NOMO-1 treated with dmso at 0.1 percent for 144 hours (cell line): ENCODE results near the gene SRSF2.
"Not testable (repeated sequence)": the region's sequence is repeated elsewhere in the genome, so short reads cannot be mapped to it uniquely, and the experiment has no call there.

ENCODE experiments used
- DNase-seq: peaks from one replicate; lab custom pipeline; 2025; ENCODE audit not compliant: unreplicated experiment; lab: John Stamatoyannopoulos, UW

SRSF2 gene

GRCh38 chr17:76701471-76701967, 35.6 kb downstream of the SRSF2 start:
- DNase-seq, result no peak

DNA sequence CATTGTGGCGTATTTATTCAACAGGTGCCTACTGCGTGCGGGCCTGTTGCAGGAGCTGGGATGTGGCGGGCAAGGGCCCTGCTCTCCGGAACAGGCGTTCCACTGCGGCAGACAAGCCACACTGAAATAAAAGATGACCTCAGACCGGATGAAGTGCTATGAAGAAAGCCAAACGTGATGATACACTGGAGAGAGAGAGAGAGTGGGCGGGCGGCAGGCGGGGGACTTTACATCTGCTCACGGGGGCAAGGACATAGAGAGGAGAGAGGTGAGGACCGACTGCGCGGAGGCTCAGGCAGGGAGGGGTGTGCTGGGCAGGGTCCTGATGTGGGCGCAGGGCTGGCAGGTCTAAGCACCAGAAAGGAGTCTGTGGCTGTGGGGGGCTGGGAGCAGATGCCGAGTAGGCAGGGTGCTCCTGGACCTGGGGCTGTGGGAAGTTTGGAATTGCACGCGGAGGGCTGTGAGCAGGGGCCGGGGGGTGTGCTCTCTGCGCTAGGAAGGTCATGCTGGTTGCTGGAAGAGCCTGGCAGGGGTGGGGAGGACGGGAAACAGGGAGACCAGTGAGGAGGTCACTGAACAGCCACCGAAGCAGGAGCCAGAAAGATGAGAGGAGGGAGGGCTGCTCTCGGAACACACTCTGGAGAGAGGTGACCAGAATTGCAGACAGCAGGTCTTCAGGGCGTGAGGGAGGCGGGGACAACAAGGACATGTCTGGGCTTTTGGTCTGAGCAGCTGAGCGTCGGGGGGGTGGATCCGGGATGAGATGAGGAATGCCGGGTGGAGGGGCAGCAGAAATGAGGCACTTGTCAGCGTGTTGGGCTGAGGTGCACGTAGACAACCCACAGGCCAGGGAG, 36.3 kb downstream of the SRSF2 start:
- DNase-seq, result no peak

DNA sequence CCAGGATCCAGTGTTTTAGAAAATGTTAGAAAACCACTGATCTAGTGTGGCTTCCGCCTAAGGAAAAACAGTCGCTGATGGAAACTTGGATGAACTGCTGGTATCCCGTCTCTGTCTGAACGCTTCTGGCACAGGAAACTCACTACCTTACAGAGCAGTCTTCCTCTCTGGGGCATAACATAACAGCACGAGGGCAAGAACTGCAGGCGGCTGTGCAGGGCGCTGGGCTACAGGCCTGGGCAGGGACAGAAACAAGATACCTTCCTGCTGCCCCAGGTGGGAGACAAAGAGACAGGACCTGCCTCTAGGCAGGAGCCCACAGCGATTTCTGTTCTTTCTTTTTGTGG, 36.9 kb downstream of the SRSF2 start:
- DNase-seq, result no peak

DNA sequence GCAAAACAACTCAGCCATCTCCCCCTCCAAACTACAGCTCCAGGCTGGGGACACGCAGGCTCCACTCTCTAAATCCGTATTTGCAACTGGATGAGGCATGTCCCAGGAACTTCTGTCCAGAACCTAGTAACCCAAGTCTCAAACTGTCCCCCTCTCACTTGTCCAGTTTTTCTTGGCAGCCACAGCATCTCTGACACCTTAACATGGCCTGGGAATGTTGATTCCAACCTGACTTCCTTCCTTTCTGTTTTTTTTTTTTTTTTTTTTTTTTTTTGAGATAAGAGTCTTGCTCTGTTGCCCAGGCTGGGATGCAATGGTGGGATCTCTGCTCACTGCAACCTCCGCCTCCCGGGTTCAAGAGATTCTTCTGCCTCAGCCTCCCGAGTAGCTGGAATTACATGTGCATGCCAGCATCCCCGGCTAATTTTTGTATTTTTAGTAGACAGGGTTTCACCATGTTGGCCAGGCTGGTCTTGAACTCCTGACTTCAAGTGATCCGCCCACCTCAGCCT, 38.6 kb downstream of the SRSF2 start:
- not testable (repeated sequence) for DNase-seq

GRCh38 chr17:76697702-76698465, 39.2 kb downstream of the SRSF2 start:
- DNase-seq, result no peak

- DNase-seq, result no peak
Measured at GRCh38 chr17:76696763-76697701, 40.1 kb downstream of the SRSF2 start.

GRCh38 chr17:76695059-76695831, 41.9 kb downstream of the SRSF2 start:
- no peak for DNase-seq

DNA sequence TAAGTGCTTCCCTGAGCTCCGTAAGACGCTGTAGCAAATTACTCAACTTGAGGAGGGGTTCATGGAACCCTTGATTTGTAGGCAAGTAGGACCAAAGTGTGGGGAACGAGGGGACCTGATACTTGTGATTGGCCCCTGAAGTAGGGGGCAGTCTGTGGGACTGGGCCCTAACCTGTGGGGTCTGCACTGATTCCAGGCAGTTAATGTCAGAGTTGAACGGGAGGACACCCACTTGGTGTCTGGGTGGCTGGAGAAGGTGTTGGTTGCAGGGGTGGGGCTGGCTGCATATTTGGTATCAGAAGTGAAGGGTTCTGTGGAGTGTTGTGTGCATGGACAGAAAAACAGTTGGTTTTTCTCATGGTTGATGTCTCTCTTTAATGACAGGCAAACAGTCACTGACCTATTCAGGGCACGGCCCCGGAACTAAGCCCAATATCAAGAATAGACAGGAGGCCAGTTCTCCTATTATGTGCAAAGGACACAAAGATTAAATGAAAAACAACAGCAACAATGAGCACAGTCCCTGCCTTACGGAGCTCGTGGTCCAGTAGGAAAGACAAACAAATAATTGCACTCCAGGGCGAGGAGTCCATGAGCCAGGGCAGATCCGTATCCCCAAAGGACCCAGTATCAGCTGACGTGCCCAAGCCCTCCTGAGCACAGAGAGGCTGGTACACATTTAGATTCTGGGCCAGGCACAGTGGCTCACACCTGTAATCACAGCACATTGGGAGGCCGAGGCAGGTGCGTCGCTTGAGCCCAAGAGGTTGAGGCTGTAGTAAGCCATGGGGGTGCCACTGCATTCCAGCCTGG, 45.5 kb downstream of the SRSF2 start:
- DNase-seq, result no peak

DNA sequence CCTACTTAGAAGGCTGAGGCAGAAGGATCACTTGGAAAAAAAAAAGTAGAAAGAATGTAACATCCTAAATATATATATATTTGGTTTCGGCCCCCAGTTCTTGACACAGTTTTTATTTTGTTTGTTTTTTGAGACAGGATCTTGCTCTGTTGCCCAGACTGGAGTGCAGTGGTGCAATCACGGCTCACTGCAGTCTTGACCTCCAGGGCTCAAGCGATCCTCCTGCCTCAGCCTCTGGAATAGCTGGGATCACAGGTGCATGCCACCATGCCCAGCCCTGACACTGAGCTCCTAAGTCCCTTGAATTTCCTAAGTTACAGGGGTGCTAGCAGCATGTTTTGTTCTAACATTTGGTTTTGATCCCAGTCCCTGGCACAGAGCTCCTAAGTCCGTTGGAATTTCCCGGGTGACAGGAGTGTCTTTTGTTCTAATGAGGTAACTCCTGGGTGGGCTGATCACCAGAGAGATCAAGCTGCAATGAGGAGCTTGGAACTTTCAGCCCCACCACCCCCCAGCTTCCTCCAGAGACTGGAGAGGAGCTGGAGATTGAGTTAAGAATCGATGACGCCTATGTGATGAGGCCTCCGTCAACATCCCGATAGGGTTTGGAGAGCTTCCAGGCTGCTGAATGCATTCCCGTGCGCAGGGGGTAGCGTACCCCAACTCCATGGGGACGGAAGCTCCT, 46.4 kb downstream of the SRSF2 start:
- no peak for DNase-seq

DNA sequence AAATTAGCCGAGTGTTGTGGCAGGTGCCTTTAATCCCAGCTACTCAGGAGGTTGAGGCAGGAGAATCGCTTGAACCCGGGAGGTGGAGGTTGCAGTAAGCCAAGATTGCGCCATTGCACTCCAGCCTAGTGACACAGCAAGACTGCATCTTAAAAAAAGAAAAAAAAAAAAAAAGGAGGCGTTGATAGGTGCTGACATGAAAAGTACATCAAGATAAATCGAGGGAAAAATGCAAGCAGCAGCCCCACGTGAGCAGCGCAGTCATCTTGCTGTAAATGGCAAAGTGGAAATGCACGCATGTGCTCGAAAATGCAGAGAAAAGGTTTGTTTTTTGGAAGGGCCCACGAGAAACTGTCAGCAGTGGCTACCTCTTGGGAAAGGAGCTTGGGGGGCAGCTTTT, 47.3 kb downstream of the SRSF2 start:
- no peak for DNase-seq

DNA sequence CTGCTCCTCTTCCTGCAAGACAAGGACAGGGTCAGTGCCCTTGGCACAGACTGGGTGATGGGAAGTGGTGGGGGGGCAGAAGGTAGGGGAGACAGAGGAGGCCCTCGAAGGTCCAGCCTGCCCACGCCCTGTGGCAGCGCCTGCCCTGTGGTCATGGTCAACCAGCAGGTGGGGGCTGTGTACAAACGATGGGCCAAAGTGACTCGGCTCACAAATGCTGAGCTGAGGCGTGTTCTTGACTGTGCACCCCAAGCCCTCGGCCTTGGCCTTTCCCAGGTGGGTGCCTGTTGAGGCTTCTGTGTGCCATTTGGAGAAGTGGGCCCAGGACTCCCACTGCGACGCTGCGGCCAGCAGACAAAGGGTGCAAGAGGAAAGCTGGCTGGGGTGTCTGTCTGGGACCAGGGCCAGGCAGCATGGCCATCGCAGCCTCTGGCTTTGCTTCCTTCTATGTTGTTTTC, 48.9 kb downstream of the SRSF2 start:
- no peak for DNase-seq

- no peak for DNase-seq
Measured at GRCh38 chr17:76687298-76688164, 49.6 kb downstream of the SRSF2 start.

GRCh38 chr17:76686538-76687297, 50.4 kb downstream of the SRSF2 start:
- no peak for DNase-seq

GRCh38 chr17:76685846-76686245, 51.3 kb downstream of the SRSF2 start:
- DNase-seq, result no peak

GRCh38 chr17:76685366-76685765, 51.8 kb downstream of the SRSF2 start:
- no peak for DNase-seq

DNA sequence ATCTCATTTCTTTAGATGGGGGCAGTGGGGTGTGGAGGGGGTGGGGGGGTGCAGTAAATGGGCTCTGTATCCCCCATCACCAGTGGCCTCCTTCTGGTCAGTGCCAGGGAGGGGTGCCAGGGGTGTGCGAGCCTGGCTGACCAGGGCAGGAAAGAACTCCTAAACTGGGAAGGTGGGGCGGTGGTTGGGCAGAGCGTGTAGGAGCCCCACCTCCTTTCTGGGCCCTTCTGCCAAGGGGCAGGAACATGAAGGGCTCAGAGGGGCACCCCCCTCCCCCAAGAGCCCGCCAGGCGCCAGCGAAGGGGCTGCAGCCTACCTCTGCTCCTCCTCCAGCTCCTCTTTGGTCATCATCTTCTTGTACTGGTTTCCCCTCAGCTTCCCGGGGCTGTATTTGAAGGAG, 52.4 kb downstream of the SRSF2 start:
- DNase-seq, result no peak
